NOMO-1 treated with DMSO at 0.1 percent for 48 hours (cell line): Measurements from ENCODE around the gene KCNQ1.

ENCODE experiments used
- DNase-seq: peaks from one replicate; lab custom pipeline; 2025; ENCODE audit not compliant: unreplicated experiment; lab: John Stamatoyannopoulos, UW

The KCNQ1 gene

GRCh38 chr11:2725368-2726300, 280.8 kb downstream of the KCNQ1 start:
- DNase-seq: no peak

- no peak for DNase-seq
These were observed 282.2 kb downstream of the KCNQ1 start for GRCh38 chr11:2726964-2727363.

GRCh38 chr11:2728128-2728662, 283.4 kb downstream of the KCNQ1 start:
- DNase-seq: no peak

DNA sequence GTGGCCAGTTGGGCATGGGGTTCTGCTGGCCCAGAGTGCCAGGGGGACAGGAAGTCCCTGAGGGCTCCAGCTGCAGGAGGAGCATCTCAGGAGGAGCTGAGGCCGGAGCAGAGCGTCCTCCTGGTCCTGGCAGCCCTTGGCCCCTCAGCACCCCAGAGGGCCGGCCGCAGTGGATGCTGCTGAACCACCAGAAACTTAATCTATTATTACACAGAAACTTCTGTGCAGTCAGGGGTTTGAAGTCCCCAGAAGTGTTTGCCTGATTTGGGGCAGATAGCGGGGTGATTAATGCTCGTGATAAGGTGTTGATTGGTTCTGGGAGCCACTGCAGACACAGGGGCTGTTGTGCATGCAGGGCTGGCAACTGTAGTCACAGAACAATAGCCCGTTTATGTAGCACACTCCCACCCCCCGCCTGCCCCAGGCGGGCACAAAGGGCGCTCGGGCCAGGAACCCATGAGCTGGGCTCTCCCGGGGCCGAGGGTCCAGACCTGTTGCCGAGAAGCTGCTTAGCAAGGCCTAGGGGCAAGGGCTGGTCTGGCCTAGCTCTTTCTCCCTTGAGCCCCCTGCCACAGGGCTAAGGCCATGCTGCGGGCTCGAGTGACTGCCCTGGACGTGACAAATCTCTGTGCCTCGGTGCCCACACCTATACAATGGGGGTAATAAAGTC, 284.0 kb downstream of the KCNQ1 start:
- DNase-seq: no peak

DNA sequence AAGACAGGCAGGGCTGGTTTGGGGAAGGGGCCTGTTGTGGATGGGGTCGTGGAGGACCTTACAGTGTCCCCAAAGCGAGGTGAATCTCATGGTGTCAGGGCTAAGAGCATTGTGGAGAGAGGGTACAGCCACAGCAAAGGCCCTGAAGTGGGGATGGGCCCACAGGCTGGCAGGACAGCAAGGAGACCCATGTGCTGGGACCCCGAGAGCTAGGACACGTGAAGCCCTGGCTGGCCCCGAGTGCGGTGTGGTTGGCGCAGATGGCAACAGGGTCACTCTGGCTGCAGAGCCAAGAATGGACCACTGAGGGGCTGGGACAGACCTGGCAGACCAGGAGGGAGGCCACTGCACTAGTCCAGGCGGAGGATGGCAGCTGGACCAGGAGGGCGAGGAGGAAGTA, 285.0 kb downstream of the KCNQ1 start:
- no peak for DNase-seq

DNA sequence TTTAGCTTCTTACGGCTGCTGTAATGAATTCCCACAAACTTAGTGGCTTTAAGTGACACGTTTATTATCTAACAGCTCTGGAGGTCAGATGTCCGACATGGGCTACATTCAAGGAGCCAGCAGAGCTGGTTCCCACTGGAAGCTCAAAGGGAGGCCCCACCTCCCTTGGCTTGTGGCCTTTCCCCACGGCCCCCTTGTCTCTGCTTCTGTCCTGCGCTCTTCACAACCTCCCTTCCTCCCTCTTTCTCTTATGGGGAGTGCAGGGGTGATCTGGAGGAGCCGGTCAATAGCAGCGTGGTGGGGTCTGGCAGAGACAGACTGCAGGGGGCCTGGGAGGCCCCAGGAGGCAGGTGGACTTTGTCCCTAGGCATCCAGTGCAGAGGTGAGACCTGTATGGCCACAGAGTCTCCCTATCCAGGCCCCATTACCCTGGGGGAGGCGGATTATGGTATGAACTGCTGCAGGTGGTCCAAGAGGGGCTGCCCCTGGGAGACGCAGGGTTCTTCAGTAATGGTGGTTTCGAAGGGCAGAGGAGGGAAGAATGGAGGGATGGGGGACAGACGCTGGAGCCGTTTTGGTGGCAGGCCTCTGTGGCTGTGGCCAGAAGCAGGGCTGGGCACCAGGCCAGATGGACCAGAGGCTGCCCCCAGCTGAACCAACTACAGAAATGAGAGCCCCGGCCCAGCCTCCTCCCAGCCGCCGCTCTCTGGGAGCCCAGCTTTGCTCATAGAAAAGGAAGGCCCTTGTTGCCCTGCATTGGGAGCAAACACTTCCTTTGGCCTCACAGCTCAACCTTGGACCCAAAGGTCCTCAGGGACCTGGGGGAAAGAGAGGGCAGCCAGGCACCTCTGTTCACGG, 285.7 kb downstream of the KCNQ1 start:
- no peak for DNase-seq

- DNase-seq: no peak
These were observed 286.6 kb downstream of the KCNQ1 start for GRCh38 chr11:2731130-2732125.

DNA sequence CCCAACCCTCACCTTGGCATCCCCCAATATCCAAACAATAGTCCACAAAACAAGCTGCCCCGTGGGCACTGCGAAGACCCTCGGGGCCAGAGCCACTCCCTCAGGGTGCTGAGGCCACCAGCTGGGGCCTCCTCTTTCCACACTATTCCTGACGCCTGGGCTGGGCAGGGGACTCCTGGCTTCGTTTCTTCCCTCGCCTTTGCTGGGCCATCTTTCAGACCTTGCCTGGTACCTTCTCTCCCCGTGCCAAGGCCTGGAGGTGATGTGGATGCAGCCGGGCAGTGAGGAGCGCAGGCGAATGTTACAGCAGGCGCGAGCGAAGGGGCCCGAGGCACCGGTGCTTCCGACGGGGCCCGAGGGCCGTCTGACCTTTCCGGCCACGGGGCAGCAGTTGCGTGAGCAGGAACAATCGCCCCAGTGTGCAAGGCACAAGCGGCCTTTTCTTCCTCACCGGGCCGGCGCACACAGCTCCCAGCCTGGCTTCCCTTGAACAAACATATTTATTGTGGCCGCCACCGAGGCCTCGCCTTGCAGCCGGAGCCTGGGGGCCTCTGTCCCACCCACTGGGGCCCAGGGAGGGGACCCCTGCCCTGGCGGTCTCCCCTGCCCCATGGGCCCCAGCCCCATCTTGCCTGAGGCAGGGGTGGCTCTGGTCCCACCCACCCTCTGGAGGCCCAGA, 287.6 kb downstream of the KCNQ1 start:
- DNase-seq: no peak

DNA sequence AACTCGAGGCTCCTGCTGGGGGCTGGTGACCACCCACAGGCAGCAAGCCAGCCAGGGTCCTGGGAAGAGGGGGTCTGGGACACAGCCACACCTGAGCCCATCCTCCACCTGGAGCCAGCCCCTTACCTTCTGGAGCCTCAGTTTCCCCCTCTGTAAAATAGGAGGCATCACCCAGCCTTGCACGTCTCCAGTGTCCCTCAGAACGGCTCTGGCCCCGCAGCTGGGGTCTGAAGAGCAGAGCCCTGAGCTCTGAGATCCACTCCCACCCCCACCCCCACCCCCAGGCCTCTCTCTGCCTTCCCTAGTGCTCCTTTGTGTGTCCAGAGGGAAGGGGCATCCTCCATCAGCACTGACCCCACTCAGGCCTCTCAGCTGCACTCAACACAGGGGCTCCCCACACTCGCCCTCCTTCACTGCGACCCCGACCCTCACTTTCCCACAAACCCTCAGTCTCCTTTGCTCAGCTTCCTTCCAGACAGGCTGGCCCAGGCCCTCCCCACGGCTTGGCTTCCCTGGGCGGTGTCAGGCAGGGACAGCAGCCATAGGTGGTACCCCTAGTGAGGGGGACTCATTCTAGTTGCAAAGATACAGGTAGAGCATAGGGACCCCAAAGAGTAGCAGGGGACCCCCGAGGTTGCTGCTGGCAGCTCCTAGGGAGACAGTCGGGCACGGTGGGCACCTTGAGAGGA, 288.3 kb downstream of the KCNQ1 start:
- no peak for DNase-seq

DNA sequence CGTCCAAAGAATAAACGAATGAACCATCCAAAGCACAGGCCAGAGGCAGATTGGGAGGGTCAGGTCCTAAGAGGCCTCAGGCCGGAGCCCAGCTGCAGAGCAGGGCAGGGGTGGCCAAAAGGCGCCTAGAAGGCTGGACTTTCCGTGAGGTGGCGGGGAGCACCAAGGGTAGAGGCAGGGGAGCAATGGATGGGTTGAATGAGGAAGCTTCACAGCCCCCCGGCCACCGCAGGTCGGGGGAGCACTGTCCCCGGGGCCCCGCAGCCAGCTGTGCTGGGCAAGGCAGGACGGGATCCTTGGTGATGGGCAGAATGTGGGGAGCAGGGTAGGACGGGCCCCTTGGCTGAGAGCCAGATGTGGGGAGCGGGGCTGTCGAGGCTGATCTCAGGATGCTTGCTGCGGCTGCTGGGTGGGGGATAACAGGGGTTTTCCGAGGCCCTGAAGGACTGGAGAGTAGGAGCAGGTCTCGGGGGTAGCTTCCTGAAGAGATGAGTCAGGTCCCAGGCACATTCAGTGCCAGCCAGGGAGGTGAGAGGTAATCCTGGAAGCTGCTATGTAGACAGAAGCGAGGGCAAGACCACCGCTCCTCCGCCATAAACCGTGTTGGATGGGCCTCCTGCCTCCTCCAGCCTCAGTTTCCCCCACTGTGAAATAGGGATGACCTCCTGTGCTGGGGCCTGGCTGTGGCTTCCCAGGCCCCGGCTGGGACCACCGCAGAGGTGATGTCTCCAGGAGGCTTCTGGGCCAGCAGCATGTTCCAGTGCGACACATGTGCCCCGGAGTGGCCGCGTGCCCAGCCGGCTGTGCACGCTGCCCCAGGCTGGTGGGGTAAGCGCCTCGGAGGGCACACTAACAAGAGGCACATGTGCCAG, 289.6 kb downstream of the KCNQ1 start:
- DNase-seq: no peak

GRCh38 chr11:2735053-2735589, 290.3 kb downstream of the KCNQ1 start:
- DNase-seq: no peak

DNA sequence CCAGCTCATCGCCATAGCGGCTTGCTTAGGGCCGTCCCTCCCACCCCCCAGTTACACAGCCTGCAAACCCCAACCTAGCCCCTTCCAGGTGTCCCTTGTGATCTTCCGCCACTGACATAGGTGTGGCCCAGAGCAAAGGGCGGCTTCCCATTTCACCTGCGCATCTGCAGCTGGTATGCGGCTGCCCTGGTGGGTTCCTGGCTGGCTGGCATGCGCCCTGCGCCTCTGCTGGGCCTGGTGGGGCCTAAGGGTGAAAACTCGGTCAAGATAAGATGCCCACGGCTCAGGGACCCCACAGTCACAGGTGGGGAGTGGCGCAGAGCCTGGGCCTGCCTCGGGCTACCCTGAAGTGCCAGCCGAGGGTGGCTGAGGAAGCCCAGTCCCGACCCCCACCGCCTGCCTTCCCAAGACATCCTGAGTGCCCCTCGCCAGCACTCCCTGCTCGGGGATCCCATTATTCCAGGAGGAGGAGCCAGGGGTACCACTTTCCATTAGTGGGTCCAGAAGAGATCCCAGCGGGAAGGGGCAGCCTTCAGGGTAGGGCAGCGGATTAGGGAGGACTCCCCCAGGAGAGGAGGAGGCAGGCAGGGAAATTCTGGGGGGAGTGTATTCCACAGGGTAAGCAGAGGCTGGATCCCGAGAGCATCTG, 291.9 kb downstream of the KCNQ1 start:
- DNase-seq: no peak

DNA sequence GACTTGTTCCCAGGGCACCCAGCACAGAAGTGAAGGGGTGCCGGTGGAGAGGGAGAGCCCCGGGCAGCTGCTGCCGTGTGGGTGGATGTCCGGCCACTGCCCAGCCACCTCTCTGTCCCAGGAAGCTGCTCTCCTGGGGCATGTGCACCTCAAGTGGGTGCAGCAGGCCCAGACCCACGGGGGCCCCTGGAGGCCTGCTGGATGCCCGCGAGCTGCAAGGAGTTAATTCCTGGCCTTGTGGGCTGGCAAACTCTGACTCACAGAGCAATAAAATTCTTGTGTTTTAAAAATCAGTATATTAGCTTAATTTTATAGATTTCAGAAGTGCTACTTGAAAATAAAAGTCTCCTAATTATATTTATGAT, 292.4 kb downstream of the KCNQ1 start:
- no peak for DNase-seq

DNA sequence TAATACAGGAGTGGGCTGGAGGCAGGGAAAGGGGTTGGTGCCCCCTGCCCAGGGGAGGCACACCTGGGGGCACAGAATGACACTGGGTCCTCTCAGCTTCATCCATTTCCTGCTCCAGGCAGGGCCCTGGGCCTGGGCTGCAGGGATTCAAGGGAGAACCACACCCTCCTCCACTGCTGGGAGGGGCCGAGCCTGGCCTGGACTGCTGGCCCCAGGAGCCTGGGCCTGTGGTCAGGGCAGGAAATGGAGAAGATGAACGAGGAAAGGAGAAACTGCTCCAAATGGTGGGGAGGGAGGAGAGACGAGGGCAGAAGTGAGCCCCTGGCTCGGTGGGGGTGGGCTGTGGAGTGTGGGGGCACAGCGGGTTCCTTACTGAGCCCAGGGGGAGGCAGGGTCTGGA, 293.1 kb downstream of the KCNQ1 start:
- DNase-seq: peak; percentile 3

DNA sequence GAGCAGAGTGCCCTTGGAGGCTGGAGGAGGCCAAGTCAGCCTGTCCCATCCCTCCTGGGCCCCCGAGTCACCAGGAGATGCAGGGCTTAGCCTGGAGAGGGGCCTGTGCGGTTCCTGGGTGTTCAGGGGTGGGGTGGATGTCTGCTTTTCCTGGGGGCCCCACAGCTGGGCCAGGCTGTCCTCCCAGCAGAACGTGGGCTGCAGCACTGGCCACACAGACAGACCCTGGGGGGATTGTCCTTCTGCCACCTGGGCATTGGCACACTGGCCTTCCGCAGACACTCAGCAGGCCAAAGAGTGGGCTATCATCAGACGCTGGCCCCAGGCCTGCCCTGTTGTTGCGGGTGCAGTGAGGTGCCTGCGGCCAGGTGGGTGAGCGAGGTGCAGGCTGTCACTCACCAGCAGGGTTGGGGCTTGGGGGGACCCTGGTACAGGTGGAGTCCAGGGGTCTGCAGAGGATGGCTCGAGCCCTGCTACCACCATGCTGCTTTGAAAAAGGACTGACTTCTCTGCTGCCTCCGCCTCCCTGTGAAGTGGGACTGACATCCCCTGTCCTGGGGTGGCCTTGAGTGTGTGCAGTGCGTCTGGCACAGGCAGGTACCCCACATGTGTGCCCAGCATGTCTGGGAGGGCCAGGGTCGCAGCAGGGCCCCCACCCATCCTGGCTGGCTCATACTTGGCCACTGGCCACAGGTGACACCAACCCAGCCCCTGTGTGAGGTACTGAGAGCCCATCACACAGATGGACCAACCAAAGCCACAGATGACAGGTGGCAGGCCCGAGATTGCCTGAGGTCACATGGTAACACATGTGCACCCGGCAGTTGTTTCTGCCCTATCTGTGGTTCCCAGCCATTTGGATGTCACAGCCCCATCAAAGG, 294.0 kb downstream of the KCNQ1 start:
- DNase-seq: no peak
